HEK293T (cell line): Measurements from ENCODE around the gene TRIM66.

Experiments used
- ARNT ChIP-seq: fragments of 450-650 bp; IDR thresholded peaks from 2 replicates; pipeline ENCODE4 v1.6.1; 2017; ENCODE audit warnings: mild to moderate bottlenecking
- BHLHE40 ChIP-seq: fragments of 450-650 bp; IDR thresholded peaks from 2 replicates; pipeline ENCODE4 v1.6.1; 2016; ENCODE audit warnings: mild to moderate bottlenecking, moderate library complexity, borderline replicate concordance
- ELF4 ChIP-seq: fragments of 450-650 bp; IDR thresholded peaks from 2 replicates; pipeline ENCODE4 v1.6.1; 2017; ENCODE audit warnings: antibody characterized with exemption
- FOXA1 ChIP-seq: fragments of 450-650 bp; IDR thresholded peaks from 2 replicates; pipeline ENCODE4 v1.6.1; 2016; ENCODE audit warnings: mild to moderate bottlenecking
- FOXM1 ChIP-seq: fragments of 450-650 bp; IDR thresholded peaks from 2 replicates; pipeline ENCODE4 v1.6.1; 2017; ENCODE audit warnings: mild to moderate bottlenecking, borderline replicate concordance
- L3MBTL2 ChIP-seq: fragments of 450-650 bp; conservative IDR thresholded peaks from 2 replicates; pipeline ENCODE4 v1.6.1; 2016; ENCODE audit warnings: mild to moderate bottlenecking
- LEF1 ChIP-seq: fragments of 450-650 bp; IDR thresholded peaks from 2 replicates; pipeline ENCODE4 v1.6.1; 2017; ENCODE audit warnings: mild to moderate bottlenecking, borderline replicate concordance
- NFRKB ChIP-seq: fragments of 450-650 bp; IDR thresholded peaks from 2 replicates; pipeline ENCODE4 v1.6.1; 2016; ENCODE audit warnings: mild to moderate bottlenecking, moderate library complexity
- PKNOX1 ChIP-seq: fragments of 450-650 bp; IDR thresholded peaks from 2 replicates; pipeline ENCODE4 v1.6.1; 2016
- SP1 ChIP-seq: fragments of 450-650 bp; IDR thresholded peaks from 2 replicates; pipeline ENCODE4 v1.6.1; 2017
- SUZ12 ChIP-seq: fragments of 450-650 bp; IDR thresholded peaks from 2 replicates; pipeline ENCODE4 v1.6.1; 2016; ENCODE audit warnings: mild to moderate bottlenecking
- ZNF384 ChIP-seq: fragments of 450-650 bp; IDR thresholded peaks from 2 replicates; pipeline ENCODE4 v1.6.1; 2016

GRCh38 chr11:8566613-8567210 is 115.8 kb downstream of the TRIM66 start:
- TF ChIP-seq ARNT (no peak), FOXA1 (no peak), PKNOX1 (peak; percentile 44), FOXM1 (no peak), SUZ12 (no peak), L3MBTL2 (no peak), ZNF384 (no peak), LEF1 (no peak), SP1 (no peak), BHLHE40 (no peak), NFRKB (no peak), ELF4 (no peak)
